ENCODE measurements around the gene ASB16. TPM values are rescaled to one million over a fixed set of nuclear protein-coding genes. Genes with fewer than 3 reads are reported as not detected.

Gene ASB16
- total and polyA plus RNA-seq, 9 of the 15 experiments (the other 6 are each of a cell fraction or from before 2014, with no cell fraction given) = 0.03 to 0.07 TPM; not detected in 7

DNA sequence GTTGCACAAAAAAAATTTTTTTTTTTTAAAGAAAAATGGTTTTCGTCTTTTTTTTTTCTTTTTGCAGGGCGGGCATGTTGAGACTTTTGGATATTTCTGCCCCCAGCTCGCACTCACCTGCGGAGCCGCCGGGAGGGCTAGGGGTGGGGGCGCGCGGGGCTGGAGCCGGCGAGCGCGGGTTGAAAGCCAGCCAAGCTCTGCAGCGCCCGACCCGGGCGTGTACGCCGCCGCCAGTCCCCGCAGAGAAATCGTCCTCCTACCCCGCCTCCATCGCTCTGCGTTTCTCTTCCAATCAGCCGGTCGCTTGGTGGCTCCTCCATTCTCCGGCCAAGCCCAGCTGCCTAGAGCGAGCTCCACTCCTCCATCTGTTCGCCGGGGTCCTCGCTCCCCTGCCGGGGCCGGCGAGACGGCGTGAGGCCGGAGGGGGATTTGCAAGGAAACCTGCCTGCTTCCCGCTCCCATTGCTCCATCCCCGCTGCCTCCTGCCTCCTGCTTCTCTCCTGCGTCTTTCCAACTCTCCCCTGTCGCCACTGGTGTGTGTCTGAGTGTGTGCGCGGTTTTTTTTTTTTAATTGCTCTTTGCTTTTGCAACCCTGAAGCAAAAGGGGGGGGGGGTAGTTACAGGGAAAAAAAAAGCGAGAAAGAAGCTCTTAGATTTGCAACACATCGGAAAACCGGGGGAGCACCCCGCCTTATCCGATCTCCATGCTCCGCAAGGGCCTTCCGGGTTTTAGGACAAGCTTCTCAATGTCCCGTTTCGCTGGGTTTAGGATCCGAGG, 50.8 kb downstream of the ASB16 start (continued):
- no peak for TF ChIP-seq JUN (IDR thresholded peaks at IDR 0.05; ENCODE audit: borderline replicate concordance, low read depth, low read length)
- no peak for TF ChIP-seq JUN (CRISPR knock-in tag; IDR thresholded peaks at IDR 0.05; ENCODE audit: borderline replicate concordance)
- no peak for TF ChIP-seq TAF7 (tag; IDR thresholded peaks at IDR 0.05)
- TF ChIP-seq, protein P1, sequence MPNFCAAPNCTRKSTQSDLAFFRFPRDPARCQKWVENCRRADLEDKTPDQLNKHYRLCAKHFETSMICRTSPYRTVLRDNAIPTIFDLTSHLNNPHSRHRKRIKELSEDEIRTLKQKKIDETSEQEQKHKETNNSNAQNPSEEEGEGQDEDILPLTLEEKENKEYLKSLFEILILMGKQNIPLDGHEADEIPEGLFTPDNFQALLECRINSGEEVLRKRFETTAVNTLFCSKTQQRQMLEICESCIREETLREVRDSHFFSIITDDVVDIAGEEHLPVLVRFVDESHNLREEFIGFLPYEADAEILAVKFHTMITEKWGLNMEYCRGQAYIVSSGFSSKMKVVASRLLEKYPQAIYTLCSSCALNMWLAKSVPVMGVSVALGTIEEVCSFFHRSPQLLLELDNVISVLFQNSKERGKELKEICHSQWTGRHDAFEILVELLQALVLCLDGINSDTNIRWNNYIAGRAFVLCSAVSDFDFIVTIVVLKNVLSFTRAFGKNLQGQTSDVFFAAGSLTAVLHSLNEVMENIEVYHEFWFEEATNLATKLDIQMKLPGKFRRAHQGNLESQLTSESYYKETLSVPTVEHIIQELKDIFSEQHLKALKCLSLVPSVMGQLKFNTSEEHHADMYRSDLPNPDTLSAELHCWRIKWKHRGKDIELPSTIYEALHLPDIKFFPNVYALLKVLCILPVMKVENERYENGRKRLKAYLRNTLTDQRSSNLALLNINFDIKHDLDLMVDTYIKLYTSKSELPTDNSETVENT (CRISPR knock-in tag; IDR thresholded peaks at IDR 0.05) = peak; percentile 75
- no peak for TF ChIP-seq TEAD4 (IDR thresholded peaks at IDR 0.05; ENCODE audit: low read length)
- TF ChIP-seq TEAD4 (CRISPR knock-in tag; IDR thresholded peaks at IDR 0.05; ENCODE audit: borderline replicate concordance) = no peak
- TF ChIP-seq CCNT2 (IDR thresholded peaks at IDR 0.05; ENCODE audit: borderline replicate concordance, extremely low read depth, insufficient read length, low read depth, low read length) = peak; percentile 60
- no peak for TF ChIP-seq ZC3H8 (IDR thresholded peaks at IDR 0.05)
- no peak for TF ChIP-seq ZSCAN32 (CRISPR knock-in tag; IDR thresholded peaks at IDR 0.05)
- TF ChIP-seq MYBL2 (IDR thresholded peaks at IDR 0.05; ENCODE audit: low read depth) = no peak
- no peak for TF ChIP-seq MYBL2 (CRISPR knock-in tag; IDR thresholded peaks at IDR 0.05; ENCODE audit: borderline replicate concordance)
- TF ChIP-seq HIVEP1 (CRISPR knock-in tag; IDR thresholded peaks at IDR 0.05) = no peak
- TF ChIP-seq ZNF41 (CRISPR knock-in tag; conservative IDR thresholded peaks at IDR 0.05) = no peak
- TF ChIP-seq, protein P2, sequence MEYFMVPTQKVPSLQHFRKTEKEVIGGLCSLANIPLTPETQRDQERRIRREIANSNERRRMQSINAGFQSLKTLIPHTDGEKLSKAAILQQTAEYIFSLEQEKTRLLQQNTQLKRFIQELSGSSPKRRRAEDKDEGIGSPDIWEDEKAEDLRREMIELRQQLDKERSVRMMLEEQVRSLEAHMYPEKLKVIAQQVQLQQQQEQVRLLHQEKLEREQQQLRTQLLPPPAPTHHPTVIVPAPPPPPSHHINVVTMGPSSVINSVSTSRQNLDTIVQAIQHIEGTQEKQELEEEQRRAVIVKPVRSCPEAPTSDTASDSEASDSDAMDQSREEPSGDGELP (CRISPR knock-in tag; IDR thresholded peaks at IDR 0.05; ENCODE audit: borderline replicate concordance) = peak; percentile 82
- no peak for TF ChIP-seq RBM34 (IDR thresholded peaks at IDR 0.05; ENCODE audit: borderline replicate concordance, insufficient read depth, low read length)
- TF ChIP-seq HNRNPUL1 (IDR thresholded peaks at IDR 0.05; ENCODE audit: low read length) = no peak
- TF ChIP-seq XRCC4 (IDR thresholded peaks at IDR 0.05; ENCODE audit: extremely low read depth, insufficient read depth, insufficient read length) = no peak
- TF ChIP-seq SMAD4 (CRISPR knock-in tag; conservative IDR thresholded peaks at IDR 0.05) = 0 out of 2 replicates have a peak, but pooled peaks have one; percentile 42
- no peak for TF ChIP-seq RBM15 (IDR thresholded peaks at IDR 0.05; ENCODE audit: insufficient read depth, low read length)
- TF ChIP-seq, protein P3, sequence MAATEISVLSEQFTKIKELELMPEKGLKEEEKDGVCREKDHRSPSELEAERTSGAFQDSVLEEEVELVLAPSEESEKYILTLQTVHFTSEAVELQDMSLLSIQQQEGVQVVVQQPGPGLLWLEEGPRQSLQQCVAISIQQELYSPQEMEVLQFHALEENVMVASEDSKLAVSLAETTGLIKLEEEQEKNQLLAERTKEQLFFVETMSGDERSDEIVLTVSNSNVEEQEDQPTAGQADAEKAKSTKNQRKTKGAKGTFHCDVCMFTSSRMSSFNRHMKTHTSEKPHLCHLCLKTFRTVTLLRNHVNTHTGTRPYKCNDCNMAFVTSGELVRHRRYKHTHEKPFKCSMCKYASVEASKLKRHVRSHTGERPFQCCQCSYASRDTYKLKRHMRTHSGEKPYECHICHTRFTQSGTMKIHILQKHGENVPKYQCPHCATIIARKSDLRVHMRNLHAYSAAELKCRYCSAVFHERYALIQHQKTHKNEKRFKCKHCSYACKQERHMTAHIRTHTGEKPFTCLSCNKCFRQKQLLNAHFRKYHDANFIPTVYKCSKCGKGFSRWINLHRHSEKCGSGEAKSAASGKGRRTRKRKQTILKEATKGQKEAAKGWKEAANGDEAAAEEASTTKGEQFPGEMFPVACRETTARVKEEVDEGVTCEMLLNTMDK (IDR thresholded peaks at IDR 0.05; ENCODE audit: borderline replicate concordance, insufficient read depth, low read depth, low read length, poor library complexity, severe bottlenecking) = no peak
- TF ChIP-seq, protein P4, sequence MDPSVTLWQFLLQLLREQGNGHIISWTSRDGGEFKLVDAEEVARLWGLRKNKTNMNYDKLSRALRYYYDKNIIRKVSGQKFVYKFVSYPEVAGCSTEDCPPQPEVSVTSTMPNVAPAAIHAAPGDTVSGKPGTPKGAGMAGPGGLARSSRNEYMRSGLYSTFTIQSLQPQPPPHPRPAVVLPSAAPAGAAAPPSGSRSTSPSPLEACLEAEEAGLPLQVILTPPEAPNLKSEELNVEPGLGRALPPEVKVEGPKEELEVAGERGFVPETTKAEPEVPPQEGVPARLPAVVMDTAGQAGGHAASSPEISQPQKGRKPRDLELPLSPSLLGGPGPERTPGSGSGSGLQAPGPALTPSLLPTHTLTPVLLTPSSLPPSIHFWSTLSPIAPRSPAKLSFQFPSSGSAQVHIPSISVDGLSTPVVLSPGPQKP (CRISPR knock-in tag; IDR thresholded peaks at IDR 0.05) = no peak
- TF ChIP-seq ZFP30 (CRISPR knock-in tag; IDR thresholded peaks at IDR 0.05; ENCODE audit: borderline replicate concordance) = no peak
